GM18951 (cell line): ENCODE results near the gene KLHDC10.

ENCODE experiments used
- POLR2A ChIP-seq: IDR thresholded peaks from 4 replicates; pipeline ENCODE4 v1.6.1; 2011; ENCODE audit warnings: mild to moderate bottlenecking; ENCODE audit not compliant: insufficient read length, insufficient read depth; ENCODE audit errors: extremely low read depth
- in situ Hi-C: fragments of 300-500 bp; cut with MboI; formaldehyde crosslinking; loops from one replicate; pipeline ENCODE4 v1.12.0; 2022; ENCODE audit warnings: low sequenced_read_pairs, mixed read lengths, inconsistent platforms; ENCODE audit not compliant: unreplicated experiment

The KLHDC10 gene

GRCh38 chr7:130135208-130136205 lies 65.2 kb downstream of the KLHDC10 start:
- in situ Hi-C loops: no loop called here
- no peak for TF ChIP-seq POLR2A

DNA sequence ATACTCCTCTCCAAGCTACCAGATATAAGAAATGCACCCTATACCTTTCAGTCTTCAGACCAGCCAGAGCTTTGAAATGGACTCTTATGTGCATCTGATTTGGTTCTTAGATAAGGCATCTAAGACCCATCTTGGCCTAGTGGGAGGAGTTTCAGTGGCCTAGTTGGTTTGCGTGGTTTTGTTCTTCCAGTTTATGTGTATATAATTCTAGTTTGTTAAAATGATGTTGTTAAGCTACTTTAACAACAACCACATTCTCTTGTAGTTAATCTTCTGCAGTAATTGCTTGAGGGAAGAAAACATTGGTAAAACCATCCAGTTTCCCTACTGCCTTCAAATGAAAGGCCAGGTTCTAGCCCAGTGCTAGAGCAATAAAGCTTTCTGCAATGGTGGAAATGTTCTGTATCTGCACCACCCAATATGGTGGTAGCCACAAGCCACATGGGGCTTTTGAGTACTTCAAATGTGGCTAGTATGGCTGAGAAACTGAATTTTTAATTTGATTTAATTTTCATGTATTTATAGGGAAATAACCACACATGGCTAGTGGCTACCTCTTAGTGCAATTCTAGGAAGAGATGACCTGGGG lies 66.3 kb downstream of the KLHDC10 start:
- no peak for TF ChIP-seq POLR2A
- in situ Hi-C loops: no loop called here

DNA sequence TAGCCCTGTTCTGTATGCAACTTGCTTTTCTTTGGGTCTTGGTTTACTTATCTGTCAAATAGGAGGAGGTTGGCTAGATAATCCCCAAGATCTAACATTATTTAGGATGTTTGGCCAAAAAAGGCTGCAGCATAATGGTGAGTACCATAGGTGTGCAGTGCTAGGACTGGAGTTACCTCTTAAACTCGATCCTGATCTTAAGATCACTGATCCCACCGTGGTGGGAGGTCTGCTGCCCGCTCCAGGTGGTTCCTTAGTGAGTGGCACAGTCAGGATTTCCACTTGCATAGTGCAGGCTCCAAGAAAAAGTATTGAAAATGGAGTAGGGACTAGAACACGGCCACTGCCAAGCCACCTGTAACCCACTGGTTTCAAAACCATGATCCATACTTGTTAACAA lies 66.9 kb downstream of the KLHDC10 start:
- no peak for TF ChIP-seq POLR2A
- in situ Hi-C loops: no loop called here

- TF ChIP-seq POLR2A: no peak
- in situ Hi-C loops: no loop called here
Measured at GRCh38 chr7:130139193-130139960, 69.0 kb downstream of the KLHDC10 start.

- TF ChIP-seq POLR2A: no peak
- in situ Hi-C loops: no loop called here
Measured at GRCh38 chr7:130140551-130141160, 70.3 kb downstream of the KLHDC10 start.

DNA sequence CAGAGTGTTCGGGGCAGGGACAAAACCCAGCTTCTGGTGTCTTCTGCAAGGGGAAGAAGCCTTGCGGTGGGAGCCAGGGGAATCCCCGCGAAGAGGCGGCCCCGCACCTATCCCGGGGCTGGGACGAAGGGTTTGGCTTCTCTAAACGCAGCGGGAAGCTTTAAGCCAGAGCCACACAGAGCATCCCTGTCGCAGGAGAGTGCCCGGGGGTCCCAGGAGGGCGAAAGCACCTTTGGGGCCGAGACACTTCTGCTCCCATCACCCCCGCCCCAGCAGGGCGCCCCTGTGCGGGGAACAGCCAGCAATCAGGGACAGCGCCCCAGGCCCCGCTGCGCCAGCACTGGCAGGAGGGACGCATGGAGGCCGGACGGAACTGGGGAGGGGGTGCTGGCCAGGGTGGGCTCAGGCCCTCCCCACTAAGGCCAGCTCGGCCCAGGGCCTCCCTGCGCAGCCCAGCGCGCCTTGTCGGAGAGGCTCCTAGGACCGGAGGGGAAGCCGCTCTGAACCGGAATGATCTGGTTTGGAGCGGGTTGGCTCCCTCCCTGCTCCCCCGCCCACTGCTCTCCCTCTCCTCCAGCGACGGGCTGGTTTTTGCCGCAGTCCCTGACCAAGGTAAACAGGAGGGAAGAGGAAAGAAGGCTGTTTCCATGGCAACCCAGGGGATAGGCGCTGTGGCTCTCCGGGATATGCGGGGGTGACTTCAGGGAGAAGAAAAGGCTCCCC lies 71.0 kb downstream of the KLHDC10 start:
- peak; percentile 53 for TF ChIP-seq POLR2A
- in situ Hi-C loops: no loop called here

GRCh38 chr7:130141884-130142653 lies 71.7 kb downstream of the KLHDC10 start:
- in situ Hi-C loops: no loop called here
- TF ChIP-seq POLR2A: no peak

GRCh38 chr7:130142654-130143333 lies 72.5 kb downstream of the KLHDC10 start:
- in situ Hi-C loops: no loop called here

DNA sequence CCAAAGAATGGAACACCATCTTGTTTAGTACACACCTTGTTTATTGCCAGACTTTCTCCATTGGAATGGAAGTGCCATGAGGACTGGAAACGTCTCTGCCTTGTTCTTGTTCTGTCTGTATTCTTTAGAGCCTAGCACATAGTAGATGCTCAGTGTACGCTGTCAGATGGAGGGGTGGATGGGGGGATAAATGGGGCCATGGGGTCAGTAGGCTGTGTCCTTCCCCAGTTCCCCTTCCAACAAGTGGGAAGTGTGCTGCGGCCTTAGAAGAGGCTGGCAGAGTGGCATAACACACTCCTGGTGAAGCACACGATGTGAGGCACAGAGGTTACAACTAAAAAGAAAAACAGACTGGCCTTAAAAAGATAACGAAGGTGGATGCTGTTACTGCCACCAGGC lies 73.0 kb downstream of the KLHDC10 start:
- in situ Hi-C loops: no loop called here
- TF ChIP-seq POLR2A: no peak

More at GRCh38 chr7:130142654-130143333, 72.5 kb downstream of the KLHDC10 start:
- TF ChIP-seq POLR2A: no peak

DNA sequence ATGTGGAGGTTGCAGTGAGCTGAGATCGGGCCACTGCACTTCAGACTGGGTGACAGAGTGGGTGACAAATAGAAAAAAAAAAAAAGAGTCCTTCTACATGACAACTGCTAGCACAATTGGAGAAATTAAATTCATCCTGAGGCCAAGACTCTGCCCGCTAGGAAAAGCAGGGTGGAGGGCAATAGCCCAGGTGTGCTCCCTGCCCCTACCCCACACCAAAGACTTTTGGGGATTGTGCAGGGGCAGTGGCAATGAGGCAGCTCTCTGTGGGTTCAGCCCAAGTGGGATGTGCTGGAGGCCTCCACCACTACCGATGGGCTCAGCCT lies 73.6 kb downstream of the KLHDC10 start:
- in situ Hi-C loops: no loop called here
- TF ChIP-seq POLR2A: no peak

DNA sequence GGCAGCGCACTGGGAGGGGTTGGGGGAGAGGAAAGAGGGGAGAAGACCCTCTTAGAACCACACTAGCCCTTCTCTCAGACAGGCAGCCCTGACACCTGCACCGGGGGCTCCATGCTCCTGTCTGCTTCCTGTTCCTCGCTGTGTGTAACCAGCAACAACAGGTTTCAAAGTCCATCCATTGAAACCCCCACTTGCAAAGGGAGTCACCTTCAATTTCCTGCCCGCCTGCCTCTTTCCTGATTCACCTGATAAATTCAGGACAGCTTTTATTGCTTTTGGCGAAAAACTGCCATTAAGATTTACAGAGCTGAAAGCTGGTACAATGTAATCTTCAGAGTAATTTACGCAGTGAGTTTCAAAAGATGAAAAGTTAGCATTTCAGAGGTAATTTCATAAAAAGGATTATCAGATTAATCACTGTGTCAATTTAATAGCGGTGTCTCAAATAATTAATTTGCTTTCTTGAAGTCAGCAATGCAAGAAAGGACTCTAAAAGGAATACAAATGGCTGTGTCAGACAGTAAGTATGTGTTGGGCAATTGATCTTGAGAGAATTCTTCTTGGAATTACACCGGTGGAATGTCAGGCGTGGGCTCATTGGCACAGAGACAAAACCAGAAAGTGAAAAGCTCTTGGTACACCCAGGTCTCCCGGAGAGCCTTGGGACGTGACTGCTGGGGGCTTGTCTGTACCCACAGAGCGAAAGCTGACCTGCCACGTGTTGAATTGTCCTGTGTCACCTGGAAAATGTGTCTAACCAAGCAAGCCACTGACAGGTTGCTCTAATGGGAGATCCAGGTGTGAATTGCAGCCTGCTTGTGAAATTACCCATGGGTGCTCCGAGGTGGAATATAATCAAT lies 74.2 kb downstream of the KLHDC10 start:
- in situ Hi-C loops: no loop called here
- TF ChIP-seq POLR2A: no peak
